Fibroblast of skin of right biceps (primary cell): ENCODE data around the gene PPP2R3B.
"Not testable (repeated sequence)": the region's sequence is repeated elsewhere in the genome, so short reads cannot be mapped to it uniquely, and the experiment has no call there.

Experiments used
- DNase-seq: peaks from one replicate; pipeline ENCODE4 v3.0.0-alpha.2; 2013

PPP2R3B gene

DNA sequence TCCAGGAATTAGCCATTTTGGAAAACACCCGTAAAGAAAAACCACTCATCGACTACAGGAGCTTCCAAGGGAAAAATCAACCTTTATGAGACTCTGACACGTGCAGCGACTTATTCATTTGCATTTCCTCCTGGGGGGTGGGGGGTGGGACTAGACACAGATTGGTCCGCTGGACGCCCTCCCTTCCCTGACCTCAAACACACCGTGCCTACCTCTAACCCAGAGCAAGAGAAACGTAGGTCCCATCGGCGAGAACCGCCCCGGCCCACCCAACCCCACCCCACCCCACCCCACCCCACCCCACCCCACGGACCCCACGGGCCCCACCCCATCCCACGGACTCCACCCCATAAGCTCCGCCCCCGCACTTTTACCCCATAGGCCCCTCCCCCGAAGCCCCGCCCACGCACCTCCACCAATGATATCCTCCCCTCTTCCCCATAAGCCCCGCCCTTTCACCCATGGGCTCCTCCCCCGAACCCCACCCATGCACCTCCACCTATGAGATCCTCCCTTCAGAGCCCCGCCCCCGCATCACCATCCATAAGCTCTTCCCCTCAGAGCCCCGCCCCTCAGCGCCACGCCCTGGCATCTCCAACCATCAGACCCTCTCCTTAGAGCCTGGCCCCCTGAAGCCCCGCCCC lies 69.2 kb downstream of the PPP2R3B start:
- no peak for DNase-seq

DNA sequence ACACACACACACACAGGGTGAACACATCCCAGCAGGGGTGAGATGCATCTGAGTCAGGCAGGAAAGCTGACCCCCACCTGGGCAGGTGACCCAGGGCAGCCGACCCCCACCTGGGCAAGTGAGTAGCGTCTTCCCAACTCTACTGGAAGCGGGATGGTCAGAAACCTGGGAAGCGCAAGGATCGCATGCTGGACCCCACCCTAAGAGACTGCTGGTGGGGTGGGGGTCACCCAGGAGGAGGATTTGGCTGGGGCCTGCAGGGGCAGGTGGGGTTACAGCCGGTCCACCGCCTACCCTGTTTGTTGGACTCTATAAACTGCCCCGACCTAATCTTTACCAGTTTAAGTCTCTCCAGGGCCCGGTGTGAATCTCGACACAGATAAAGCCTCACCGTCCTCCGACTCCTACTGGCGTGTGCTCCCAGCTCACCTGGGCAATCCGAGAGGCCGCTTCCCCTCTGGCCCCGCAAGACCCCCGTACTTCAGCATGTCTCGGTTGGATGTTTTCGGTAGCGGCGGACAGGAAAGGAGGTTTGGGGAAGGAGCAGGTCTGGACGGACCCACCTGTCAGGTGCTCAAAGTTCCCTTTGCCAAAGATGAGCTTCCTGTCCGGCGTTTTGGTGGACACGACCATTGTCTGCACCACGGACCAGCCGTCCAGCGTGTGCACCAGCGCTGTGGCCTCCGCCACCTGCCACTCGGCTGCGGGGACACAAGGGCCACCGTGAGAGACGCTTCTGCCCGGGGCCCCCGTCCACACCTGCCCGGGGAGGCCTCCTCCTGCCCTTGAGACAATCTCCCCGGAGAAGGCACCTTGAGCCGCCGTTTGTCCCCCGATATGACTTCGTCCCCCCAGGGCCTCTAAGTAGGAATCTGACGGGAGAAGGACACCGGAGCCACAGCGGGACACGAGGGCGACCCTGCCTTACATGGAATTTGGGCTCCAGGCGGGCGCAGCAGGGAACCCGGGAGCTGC lies 70.1 kb downstream of the PPP2R3B start:
- no peak for DNase-seq

DNA sequence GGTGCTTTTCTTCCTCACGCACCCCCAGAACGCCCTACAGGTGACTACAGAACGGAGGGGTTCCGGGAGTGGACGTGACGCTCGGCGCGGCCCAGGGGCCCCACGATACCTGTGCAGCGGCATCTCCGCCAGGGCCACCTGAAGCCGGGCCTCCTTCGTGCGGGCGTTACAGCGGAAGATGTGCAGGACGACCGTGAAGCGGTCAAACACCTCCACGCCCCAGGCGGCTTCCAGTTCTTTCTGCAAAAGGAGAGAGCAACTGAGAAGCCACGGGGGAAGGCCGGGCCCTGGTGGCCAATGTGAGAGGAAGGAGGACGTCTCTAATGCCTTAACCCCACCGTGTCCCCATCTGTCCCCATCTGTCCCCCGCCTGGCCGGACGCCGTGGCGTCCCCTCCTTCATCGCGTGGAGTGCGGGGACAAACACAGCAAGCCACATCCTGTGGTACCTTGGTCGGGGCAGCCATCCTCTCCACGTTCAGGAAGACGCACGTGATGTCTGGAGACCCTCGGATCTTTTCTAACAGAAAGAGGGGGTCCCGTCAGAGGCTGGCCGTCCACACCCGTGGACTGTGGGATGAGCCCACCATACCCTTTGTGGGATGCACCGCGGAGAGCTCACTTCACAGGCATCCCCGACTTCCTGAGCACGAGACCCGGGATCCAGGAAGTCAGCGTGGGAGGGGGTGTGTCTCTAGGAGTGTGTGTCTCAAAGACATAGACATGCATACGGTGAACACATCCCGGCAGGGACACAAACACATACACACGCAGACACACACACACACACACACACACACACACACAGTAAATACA lies 71.7 kb downstream of the PPP2R3B start:
- no peak for DNase-seq

DNA sequence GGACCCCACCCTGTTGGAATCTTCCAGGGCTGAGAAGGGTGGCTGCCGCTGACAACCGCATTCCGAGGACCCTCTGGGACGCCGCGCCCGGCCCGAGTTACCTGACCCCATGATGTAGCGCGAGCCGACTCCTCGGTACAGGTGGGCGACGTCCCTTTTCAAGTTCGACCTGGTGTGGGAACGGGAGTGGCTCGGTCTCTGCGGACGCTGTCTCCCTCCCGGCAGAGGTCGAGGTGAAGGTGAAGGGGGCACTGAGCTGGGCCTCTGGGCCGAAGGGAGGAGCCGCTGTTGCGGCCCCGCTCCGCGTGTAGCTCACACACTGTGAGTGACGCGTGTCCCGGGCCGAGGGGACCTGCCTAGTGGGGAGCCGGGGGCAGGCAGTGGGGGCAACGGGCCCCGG lies 72.7 kb downstream of the PPP2R3B start:
- DNase-seq, result no peak

DNA sequence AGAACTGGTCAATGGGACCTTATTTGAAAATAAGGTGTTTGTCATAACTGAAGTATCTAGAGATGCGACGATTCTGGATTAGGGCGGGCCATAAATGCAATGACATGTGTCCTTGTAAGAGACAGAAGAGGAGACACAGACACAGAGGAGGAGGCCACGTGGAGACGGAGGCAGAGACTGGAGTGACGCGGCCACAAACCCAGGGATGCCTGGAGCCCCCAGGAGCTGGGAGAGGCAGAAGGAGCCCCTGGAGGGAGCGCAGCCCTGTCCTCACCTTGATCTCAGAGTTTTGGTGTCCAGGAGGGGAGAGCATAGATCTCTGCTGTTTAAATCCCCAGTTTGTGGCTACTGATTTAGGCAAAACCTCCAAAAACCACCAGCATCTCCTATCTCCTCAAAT lies 73.2 kb downstream of the PPP2R3B start:
- no peak for DNase-seq

DNA sequence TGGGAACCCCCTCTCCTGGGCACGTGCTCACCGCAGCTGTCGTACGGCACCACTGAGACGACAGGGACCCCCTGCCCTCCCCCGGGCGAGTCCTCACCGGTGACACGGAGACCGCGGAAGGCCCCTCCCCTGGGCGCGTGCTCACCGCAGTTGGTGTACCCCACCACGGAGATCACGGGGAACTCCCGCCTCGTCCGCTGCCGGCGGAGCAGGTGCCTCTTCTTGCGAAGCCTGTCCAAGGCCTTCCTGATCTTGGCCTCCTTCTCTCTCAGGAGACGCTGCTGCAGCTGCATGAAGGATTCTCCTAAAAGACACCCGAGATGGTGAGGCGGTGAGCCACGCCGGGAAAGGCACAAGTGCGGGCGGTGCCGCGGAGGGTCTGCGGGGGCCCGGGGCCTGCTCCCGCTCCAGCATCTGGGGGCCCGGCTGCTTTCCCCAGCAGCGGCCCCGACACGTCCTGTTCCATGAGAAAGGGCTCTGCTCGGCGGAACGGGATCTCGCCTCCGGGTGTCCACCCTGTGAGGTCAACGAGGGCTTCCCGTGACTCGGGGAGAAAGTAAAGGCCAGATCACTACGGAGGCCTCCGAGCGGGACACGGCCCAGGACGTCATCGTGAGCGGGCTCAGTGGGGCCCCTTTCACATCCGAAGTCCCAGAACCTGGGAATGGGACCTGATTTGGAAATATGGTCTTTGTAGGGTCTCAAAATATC lies 73.9 kb downstream of the PPP2R3B start:
- DNase-seq, result no peak

DNA sequence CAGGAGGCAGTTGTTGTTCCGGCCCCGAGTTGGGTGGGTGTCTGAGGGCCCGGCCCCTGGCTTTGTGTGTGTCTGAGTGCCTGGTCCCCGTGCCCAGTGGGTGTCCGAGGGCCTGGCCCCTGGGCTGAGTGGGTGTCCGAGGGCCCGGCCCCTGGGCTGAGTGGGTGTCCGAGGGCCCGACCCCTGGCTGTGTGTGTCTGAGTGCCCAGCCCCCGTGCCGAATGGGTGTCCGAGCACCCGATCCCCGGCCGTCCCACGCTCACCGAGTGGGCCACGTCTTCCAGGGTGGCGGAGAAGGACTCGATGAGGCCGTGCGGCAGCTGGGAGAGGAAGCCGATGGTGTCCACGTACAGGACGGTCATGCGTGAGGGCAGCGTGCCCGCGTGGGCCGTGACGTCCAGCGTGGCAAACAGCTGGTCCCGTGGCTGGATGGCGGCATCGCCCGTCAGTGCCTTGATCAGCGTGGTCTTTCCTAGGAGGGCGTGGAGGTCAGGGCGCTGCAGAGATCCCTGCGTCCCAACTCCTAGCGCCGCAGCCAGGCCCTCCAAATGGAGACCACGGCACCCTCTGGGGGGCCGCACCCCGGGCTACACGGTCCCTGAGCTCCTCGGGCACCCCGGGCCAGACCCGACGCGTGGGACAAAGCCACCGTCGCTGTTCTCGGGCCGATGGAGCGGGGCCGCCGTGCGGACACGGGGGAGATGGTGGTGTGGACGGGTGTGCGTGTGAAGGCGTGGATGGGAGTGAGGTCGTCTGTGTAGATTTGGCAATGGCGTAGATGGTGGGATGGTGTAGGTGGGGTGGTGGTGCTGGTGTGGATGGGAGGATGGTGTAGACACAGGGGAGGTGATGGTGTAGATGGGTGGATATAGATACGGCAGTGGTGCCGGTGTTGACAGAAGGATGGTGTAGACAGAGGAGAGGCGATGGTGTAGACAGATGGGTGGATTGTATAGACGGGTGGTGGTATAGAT lies 75.3 kb downstream of the PPP2R3B start:
- DNase-seq, result no peak

DNA sequence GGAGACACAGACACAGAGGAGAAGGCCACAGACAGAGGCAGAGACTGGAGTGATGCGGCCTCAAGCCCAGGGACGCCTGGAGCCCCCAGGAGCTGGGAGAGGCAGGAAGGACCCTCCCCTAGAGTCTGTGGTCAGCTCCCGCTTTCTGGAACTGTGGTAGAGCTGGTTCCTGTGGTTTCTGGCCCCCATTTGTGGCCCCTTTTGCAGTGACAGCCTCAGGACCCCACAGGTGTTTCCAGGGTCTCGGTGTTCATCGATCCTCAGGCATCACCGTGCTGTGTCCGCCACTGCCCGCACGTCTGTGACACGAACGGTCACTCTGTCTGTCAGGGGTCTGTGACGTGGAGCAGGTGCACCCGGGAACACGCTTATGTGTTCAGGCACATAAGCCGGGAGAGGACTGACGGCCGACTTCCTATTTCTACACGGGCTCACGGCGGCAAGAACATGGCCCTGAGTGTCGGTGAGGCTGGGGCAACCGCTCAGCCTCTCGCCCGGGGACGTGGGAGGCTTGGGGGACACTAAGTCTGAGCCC lies 76.0 kb downstream of the PPP2R3B start:
- no peak for DNase-seq

DNA sequence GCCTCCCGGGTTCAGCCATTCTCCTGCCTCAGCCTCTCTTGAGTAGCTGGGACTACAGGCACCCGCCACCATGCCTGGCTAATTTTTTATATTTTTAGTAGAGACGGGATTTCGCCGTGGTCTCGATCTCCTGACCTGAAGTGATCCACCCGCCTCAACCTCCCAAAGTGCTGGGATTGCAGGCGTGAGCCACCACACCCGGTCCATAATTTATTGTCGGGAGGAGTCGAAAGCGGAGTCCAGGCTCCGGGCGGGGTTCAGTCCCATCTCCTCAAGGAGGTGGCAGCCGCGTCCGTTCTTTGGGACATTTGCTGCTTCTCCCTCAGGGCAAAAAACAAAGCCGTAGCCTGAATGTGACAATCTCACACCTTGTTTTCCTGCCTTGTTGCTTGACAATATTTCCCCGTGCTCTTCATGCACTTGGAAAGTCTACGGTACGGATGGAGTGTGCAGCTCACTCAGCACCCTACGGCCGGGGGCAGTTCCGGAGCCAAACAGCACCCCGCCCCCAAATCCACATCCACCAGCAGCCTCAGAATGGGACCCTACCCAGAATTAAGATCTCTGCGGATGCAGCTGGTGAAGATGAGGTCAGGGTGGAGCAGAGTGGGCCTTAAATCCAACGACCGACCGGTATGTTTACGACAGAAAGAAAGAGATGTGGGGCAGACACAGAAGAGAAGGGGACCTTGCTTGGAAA lies 77.7 kb downstream of the PPP2R3B start:
- no peak for DNase-seq

DNA sequence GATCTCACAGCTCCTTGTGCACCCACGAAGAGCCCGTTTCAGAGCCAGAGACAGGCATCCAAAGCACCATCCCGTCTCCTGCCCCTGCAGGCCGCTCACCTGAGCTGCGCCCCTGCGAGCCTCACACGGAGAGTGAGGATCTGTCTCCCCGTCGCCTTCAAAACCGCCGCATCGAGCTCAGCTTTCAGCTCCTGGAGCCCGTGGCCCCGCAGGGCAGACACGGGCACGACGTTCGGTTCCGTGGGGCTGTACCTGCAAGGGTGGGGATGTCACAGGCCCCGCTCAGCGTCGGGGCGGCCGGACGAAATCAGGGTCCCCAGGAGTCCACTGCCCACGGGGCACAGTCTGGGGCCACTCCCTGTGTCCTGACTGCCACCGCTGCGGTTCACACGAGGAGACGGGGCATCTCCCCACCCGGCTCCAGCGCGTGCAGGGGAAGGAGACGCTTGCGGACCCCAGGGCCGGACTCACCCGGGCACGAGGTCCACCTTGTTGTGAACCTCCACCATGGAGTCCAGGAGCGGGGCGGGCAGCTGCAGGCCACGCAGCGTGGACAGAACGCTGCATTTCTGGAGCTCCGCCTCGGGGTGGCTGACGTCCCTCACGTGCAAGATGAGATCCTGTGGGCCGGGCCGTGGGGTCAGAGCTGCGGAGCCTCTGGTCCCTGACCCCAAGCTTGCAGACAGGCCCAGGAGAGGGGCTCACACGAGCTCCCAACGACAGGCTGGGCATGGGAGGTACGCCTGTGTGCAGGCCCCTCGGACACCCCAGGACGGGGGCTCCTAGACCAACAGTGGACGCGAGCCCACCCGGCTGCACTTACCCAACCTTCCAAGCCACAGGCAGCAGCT lies 79.2 kb downstream of the PPP2R3B start:
- DNase-seq, result no peak

DNA sequence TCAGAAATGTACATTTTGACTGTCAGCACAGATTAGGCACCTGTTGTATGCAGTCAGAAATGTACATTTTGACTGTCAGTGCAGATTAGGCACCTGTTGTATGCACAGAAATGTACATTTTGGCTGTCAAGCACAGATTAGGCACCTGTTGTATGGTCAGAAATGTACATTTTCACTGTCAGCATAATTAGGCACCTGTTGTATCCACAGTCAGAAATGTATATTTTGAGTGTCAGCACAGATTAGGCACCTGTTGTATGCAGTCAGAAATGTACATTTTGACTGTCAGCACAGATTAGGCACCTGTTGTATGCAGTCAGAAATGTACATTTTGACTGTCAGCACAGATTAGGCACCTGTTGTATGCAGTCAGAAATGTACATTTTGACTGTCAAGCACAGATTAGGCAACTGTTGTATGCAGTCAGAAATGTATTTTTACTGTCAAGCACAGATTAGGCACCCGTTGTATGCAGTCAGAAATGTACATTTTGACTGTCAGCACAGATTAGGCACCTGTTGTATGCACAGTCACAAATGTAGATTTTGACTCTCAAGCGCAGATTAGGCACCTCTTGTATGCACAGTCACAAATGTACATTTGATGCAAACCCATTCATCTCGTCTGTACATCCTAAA lies 80.0 kb downstream of the PPP2R3B start:
- DNase-seq, result not testable (repeated sequence)

DNA sequence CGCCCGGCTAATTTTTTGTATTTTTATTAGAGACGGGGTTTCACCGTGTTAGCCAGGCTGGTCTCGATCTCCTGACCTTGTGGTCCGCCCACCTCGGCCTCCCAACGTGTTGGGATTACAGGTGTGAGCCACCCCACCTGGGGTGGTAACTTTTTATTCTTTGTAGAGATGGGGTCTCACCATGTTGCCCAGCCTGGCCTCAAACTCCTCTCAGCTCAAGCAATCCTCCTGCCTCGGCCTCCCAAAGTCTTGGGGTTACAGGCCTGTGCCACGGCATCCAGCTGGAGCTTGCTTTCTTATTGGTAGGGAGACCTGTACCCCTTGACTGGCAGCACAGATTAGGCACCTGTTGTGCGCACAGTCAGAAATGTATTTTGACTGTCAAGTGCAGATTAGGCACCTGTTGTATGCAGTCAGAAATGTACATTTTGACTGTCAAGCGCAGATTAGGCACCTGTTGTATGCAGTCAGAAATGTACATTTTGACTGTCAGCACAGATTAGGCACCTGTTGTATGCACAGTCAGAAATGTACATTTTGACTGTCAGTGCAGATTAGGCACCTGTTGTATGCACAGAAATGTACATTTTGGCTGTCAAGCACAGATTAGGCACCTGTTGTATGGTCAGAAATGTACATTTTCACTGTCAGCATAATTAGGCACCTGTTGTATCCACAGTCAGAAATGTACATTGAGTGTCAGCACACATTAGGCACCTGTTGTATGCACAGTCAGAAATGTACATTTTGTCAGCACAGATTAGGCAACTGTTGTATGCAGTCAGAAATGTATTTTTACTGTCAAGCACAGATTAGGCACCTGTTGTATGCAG lies 80.7 kb downstream of the PPP2R3B start:
- not testable (repeated sequence) for DNase-seq

DNA sequence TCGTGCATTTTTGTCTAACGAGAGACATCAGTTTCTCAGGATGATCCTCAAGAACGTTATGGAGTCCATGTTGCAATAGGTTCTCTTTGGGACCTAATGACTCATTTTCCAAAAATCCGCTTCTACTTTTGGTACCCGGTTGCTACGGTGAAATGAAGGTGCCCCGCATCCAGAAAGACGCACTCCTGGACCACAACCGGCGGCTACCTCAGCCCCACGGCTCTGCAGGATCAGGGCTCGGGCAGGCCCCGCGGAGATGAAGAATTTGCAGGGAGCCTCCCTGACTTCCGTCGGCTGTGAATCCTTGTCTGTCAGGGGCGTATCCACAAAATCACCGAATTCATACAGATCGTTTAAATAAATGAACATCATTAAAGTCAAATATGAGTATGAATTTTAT lies 83.7 kb downstream of the PPP2R3B start:
- DNase-seq, result peak; percentile 16

DNA sequence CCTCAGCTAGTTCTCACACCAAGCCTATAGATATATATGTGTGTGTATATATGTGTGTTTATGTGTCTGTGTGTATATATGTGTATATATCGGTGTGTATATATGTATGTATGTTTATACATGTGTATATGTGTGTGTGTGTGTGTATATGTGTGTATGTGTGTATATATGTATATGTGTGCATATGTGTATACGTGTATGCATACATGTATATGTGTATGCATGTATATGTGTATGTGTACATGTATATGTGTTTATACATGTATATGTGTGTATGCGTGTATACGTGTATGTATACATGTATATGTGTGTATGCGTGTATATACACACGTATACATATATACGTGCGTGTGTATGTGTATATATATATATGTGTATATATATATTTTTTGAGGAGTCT lies 86.4 kb downstream of the PPP2R3B start:
- DNase-seq, result no peak

DNA sequence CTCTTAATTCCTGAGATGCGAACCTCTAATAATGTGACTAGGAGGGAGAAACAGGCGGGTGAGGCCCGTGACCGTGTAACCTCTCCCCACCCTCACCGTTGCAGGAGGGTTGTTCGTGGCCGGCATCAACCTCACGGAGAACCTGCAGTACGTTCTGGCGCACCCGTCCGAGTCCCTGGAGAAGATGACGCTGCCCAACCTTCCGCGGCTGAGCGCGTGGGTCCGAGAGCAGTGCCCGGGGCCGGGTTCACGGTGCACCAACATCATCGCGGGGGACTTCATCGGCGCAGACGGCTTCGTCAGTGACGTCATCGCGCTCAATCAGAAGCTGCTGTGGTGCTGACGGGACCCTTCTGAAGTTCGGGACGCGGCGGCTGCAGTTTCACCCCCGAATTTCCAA lies 87.7 kb downstream of the PPP2R3B start:
- no peak for DNase-seq

DNA sequence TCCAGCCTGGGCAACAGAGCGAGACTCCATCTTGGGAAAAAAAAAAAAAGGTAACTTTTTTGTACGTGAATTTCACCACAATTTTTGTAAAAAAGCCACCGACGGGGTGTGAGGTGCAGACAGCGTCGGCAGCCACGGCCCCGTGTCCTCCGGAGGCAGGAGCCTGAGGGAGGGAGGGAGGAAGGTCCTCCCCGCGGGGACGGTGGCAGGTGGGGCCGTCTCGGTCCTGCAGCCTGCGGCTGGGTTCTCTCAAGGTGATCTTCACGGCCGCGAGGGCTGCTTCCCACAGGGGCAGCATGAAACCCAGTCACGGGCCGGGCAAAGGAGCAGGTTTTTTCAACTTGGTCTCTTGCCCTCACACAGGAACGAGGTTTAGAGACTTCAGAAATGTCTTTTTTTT lies 91.6 kb downstream of the PPP2R3B start:
- DNase-seq, result no peak

DNA sequence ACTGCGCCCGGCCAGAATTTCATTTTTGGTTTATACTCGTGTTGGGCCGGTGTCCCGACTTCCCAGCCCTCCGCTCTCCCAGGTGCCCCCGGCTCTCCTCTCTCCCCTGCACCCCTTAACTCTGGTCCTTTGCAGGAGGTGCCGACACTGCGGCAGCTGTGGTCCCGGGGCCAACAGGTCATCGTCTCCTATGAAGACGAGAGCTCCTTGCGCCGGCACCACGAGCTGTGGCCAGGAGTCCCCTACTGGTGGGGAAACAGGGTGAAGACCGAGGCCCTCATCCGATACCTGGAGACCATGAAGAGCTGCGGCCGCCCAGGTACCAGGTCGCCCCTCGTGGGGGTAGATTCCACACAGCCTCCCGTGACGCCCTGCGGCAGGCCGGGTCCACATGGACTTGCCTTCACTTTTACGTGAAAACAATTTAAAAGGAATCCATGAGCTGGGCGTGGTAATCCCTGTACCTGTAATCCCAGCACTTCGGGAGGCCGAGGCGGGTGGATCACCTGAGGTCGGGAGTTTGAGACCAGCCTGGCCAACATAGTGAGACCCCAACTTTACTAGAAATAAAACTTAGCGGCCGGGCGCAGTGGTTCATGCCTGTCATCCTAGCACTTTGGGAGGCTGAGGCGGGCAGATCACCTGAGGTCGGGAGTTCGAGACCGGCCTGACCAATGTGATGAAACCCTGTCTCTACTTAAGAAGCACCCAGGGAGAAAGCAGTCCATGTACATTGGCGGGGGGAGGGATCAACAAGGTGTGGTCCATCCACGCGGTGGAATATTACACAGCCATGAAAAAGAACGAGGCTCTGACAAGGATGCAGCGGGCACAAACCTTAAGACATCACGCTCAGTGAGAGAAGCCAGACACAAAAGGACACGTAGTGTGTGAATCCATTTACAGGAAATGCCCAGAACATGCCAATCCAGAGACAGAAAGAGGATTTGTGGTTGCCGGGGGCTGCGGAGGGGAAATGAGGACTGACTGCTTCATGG lies 93.5 kb downstream of the PPP2R3B start:
- DNase-seq, result no peak
